Body of pancreas (tissue), 4 donors: Measurements from ENCODE around the gene SPDYE4.

ENCODE experiments used
- CTCF ChIP-seq, 7 experiments: fragments of 450-650 bp in 4 of 7; fragments of 200-600 bp in 3 of 7; sonication (generic) in 3 of 7; IDR thresholded peaks; one replicate each; pipeline ENCODE4 v1.5.1; 2016 to 2019; ENCODE audit warnings: antibody characterized with exemption in 7 of 7
- POLR2A ChIP-seq, 3 donors: fragments of 450-650 bp; IDR thresholded peaks; one replicate each; pipeline ENCODE4 v1.6.1; 2016; ENCODE audit warnings: antibody characterized with exemption in 3 of 3, mild to moderate bottlenecking in 2 of 3

GRCh38 chr17:8746501-8747236 is 11.7 kb downstream of the SPDYE4 start:
- TF ChIP-seq POLR2A (IDR thresholded peaks at IDR 0.05) (no peak), CTCF (IDR thresholded peaks at IDR 0.05) (no peak)
